ENCODE results near the gene IRF2BPL.

IRF2BPL gene

DNA sequence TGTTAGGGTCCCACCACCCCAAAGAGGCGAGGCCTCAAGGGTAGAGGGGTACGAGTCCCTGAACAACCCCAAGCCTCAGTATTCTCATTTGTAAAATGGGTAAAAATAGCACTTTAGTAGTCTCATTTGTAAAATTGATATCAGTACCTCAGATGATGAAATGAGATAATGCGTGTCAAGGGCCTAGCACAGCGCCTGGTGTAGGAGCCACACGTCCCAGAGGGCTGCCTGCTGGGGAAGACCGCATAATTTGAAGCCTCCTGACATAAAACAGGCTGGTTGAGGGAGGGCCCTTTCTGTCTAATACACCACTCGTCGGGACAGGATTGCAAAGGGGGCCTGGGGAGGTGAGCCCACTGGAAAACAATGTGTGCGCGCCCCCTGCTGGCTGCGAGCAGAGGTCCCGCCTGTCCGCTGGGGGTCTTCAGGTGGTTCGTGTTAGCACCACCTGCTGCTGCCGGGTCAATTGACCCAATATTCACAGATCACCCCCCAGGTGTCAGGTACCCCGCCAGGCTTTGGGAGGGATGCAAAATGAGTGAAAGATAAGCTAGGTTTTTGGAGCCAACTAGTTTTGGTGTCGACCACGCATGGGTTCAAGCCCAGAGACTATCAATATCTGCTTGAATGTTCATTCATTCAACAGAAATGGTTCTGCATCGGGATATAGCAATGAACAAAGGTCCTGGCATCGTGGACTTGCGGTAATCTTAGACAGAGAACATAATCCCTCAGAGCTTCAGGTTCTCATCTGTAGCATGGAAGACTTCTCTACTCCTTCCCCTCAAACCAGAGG, 24.7 kb upstream of the IRF2BPL start:
- peak; percentile 87 for DNase-seq

DNA sequence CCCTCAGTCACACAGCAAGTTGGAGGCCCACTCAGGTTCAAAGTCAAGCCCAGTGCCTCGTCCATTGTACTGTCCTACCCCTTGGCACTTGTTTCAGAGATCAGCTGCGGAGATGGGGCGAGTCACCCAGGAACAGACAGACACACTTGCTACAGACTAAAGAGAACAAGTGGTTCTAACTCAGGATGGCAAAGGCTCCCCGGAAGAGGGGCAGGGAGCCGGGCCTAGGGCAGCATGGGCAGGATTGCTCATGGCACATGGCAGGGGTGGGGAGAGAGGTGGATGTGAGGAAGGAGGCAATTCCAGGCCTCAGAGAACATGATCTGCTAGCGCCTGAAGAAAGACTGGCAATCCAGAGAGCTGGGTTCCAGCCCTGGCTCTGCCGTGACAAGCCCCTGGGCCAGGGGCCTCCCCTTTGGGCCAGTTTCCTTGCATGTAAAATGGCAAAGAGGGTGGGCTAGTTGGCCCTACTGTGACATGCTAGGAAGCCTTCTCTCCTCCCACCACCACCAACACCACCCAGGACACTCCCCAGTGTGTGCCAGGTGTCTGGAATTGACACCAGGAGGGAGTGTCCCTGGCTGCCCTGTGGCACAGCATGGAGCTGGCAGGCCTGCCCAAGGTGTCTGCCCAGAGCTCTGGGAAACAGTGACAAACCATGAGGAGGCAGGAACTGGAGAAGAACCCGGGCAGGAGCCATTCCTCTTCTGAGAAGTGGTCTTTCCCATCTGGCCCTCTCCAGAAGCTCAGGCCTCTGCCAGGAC, 24.0 kb upstream of the IRF2BPL start:
- DNase-seq: no peak

DNA sequence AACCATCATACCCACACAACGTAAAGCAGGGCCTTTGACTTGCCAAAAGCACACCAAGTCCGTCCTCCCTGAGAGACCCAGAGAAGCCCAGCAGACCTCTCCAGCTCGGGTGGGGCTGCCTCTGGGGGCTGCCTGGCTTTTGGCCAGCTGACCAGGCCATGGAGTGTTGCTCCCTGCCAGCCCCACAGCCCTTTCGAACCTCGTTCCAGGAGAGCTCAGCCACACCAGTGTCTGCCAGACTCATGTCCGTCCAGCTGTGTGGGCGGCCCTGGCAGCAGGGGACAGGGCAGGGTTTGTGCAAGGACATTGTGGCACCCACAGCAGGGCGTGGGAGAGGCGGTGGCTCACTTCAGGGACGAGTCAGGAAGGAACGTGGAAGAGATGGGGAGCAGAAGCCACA, 22.6 kb upstream of the IRF2BPL start:
- DNase-seq: no peak

- DNase-seq: no peak
Observed at GRCh38 chr14:77046721-77047120, 18.2 kb upstream of the IRF2BPL start.

DNA sequence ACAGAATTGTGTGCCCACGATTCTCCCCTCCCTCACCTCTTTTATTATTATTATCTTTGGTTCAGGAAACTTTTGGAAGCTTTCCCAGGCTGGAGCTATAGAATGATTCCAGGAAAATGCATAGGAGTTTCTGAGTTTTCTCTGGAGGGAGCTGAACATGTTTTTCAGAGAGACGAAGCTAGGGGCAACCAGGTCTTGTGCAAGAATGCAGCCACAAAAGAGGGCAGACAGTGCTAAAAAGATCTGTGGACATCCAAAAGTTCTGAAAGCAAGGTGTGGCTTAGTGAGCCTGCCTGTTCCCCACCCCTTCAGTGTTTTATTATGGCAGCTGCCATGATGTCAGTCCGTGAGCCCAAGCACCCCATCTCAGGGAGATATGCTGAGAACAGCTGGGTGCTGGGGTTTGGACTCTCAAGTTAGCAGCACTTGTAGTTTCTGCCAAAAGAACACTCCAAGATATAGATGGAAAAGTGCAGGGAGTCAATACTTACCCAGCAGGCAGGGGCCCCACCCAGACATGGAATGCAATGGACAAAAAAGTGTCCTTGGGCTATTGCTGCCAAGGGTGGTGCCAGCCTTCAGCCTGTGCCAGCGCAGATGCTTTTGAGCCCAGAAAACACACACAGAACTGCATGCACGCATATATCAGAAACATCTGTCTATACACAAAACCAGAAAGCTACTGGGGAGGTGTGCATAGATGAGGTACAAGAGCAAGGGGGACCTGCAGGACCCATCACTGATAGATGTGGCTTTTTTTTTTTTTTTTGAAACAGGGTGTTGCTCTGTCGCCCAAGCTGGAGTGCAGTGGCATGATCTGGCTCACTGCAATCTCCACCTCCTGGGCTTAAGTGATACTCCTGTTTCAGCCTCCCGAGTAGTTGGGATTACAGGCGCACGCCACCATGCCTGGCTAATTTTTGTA, 17.0 kb upstream of the IRF2BPL start:
- DNase-seq: no peak

GRCh38 chr14:77044783-77045237, 16.3 kb upstream of the IRF2BPL start:
- no peak for DNase-seq

GRCh38 chr14:77043984-77044485, 15.5 kb upstream of the IRF2BPL start:
- no peak for DNase-seq

DNA sequence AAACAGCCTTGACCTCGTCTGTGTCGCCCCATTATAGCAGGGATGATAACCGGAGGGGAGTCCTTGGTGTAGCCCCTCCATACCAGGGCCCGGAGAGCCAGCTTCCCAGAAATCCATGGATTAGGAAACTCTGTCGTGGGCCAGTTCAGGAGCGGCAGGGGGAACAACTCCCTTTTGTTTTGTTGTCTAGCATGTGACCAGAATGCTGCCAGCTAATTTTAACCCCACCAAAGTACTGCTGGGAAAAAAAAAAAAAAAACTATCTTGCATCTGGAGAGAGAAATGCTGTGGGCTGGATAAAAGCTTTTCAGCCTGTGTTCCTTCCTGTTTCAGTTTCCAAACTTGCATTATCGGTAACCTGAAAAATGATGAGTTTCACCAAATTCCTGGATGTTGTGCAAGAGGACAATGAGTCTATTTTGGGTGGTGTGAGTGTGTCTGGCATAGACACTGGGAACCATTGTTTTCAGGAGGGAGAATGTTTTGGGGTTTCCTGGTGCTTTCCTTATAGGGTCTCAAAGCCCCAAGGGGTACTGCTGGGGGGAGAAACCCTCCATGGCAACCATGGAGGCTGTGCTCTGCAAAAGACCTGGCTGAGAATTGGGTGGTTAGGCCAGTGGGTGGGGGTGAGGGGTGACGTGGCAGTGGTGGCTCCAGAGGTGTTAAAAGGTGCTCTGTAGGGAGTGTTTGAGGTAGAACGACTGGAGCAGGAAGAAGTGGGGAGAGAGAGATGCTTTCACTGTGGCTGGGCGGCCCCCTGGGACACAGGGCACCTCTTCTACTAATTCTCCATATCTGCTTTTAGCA, 14.9 kb upstream of the IRF2BPL start:
- DNase-seq: no peak

GRCh38 chr14:77041881-77042545, 13.5 kb upstream of the IRF2BPL start:
- peak; percentile 48 for DNase-seq

- no peak for DNase-seq
Observed at GRCh38 chr14:77040741-77041653, 12.5 kb upstream of the IRF2BPL start.

- DNase-seq: peak; percentile 94
Observed at GRCh38 chr14:77040059-77040740, 11.7 kb upstream of the IRF2BPL start.

DNA sequence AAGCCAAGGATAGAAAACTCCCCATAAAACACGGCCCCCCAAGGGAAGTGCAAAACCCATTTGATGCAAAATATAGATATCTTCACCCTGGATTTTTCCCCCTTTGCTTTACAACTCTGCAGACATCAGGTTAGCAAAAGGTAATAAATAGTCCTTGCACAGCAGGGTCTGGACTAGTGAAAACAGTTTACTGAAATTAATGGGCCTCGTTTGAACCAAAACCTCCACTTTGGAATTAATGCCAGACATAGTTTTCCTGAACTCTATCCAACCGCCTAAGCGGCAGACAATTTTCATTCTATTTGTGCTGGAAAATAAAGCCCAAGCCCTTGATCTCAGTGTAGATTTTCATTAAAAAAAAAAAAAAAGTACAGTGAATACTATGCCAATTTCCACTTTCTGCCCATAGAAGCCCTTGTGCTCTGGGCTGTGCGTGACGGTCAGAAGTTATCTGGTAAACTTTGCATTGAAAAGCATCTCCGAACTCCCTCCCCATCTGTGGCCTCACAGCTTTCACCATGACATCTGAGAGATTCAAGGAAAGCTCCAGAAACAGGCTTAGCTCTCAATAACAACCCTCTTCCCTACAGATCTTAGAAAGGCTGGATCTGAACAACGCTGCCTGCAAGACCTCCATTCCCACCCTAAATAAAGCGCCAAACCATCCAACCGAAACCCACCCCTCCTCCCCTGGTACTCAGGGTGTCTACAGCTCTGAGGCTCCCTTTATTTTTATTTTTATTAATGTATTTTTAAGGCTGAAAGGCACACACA, 11.0 kb upstream of the IRF2BPL start:
- no peak for DNase-seq

- peak; percentile 56 for DNase-seq
Observed at GRCh38 chr14:77037938-77038568, 9.5 kb upstream of the IRF2BPL start.

GRCh38 chr14:77037215-77037937, 8.9 kb upstream of the IRF2BPL start:
- DNase-seq: peak; percentile 64

GRCh38 chr14:77036484-77037214, 8.1 kb upstream of the IRF2BPL start:
- DNase-seq: no peak

DNA sequence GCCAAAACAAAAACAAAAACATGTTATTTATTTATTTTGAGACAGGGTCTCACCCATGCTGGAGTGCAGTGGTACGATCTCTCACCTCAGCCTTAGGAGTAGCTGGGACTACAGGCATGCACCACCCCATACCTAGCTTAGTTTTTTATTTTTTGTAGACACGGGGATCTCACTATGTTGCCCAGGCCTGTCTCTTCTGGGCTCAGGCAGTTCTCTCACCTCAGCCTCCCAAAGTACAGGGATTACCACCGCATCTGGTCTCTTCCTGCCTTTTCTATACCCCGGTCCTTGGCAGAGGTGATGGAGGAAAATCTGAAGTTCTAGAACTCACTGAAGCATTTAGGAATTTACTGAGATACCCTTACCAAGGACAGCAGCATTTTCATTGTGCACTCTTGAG, 6.8 kb upstream of the IRF2BPL start:
- DNase-seq: no peak
